Tibial nerve (tissue), 4 donors: ENCODE data around the gene TMEM271.

Source experiments
- CTCF ChIP-seq, 5 experiments: fragments of 200-600 bp in 3 of 5; fragments of 450-650 bp in 2 of 5; sonication (generic) in 3 of 5; IDR thresholded peaks; one replicate each; pipeline ENCODE4 v1.5.1; 2016 to 2019; ENCODE audit warnings: antibody characterized with exemption in 5 of 5, mild to moderate bottlenecking in 3 of 5, moderate library complexity in 2 of 5
- EP300 ChIP-seq, 2 donors: sonication (generic); formaldehyde crosslinking; IDR thresholded peaks; one replicate each; pipeline ENCODE4 v1.6.1; 2017; ENCODE audit warnings: antibody characterized with exemption in 2 of 2, mild to moderate bottlenecking in 1 of 2
- POLR2A ChIP-seq, 2 donors: fragments of 450-650 bp; IDR thresholded peaks; one replicate each; pipeline ENCODE4 v1.6.1; 2017; ENCODE audit warnings: antibody characterized with exemption in 2 of 2, mild to moderate bottlenecking in 2 of 2, moderate library complexity in 2 of 2

DNA sequence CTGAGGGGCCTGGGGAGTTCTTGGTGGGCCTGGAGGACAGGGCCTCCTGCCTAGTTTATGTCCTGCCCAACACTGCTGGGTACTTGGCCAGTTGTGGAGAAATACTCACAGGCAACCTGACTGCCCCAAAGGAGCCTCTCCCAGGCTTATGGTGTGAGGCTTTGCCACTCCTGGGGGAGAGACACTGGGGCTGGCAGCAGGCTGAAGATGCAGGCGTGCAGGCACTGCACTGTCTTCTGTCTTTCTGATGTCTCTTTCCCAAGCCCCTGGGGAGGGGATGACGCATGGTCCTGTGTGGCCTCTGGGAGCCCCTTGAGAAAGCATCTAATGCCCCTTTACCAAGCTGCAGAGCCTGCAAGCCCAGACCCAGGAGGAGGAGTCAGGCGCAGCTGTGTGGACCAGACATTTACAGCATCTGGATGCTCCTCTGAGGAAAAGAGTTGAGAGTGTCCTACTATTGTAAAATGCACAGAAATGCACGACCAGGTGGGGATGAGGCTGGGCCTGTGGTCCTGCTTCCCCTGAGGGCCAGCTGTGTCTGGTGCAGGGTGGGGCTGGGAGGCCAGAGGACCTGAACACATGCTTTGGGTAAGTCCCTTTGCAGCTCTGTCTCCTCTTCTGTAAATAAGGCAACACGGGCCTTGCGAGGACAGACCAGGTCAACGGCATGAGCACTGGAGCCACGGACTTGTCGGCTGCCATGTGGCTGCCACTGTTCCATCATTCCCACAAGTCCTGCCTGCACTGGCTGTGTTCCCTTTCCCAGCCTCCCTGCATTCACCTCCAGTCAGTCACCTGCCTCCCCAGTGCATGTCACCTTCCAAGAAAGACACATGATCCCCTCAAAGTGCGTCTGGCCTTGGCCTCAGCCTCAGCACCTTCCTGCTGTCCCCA, 8.4 kb downstream of the TMEM271 start:
- TF ChIP-seq POLR2A (IDR thresholded peaks at IDR 0.05) (no peak), EP300 (IDR thresholded peaks at IDR 0.05) (no peak), CTCF (IDR thresholded peaks at IDR 0.05) (no peak)
